Measurements from ENCODE around the gene CCL17. TPM values are rescaled to one million over a fixed set of nuclear protein-coding genes. Genes with fewer than 3 reads are reported as not detected.

The CCL17 gene
- total and polyA plus RNA-seq, 4 donors, result 3.1 to 39.3 (median 3.5) TPM; not detected in 1

- Histone ChIP-seq H3K4me3 (no peak overlapping the region), H3K4me1 (ENCODE audit: control insufficient read depth in 5 of 5, insufficient read depth in 5 of 5, low read length in 5 of 5) (peaks cover 0 to 15% (median 0%) of the 10 kb centered on the region in 5 donors), H3K9ac (ENCODE audit: insufficient read depth in 1 of 2, low read length in 2 of 2) (no peak overlapping the region), H3K9me3 (ENCODE audit: control insufficient read depth in 4 of 4, insufficient read depth in 3 of 4, low read length in 3 of 4) (no peaks in the 10 kb centered on the region), H3K27ac (ENCODE audit: low read depth in 1 of 2, low read length in 1 of 2) (no peak overlapping the region), H3K36me3 (ENCODE audit: control insufficient read depth in 4 of 4, insufficient read depth in 4 of 4, low read length in 4 of 4) (no peaks in the 10 kb centered on the region), H3K27me3 (ENCODE audit: control insufficient read depth in 3 of 3, insufficient read depth in 3 of 3, low read length in 2 of 3) (no peaks in the 10 kb centered on the region)
- WGBS, 2 donors, result 69 to 80% methylated on average over 14 of the region's 14 CpGs
- TF ChIP-seq CTCF (IDR thresholded peaks at IDR 0.05; ENCODE audit: control extremely low read depth, extremely low read depth), result no peak
- ATAC-seq (ENCODE audit: insufficient read depth, low FRiP score) (no peak), DNase-seq (no peak)
Measured at GRCh38 chr16:57409870-57410587, 5.5 kb downstream of the CCL17 start.

GRCh38 chr16:57411362-57411976 is 6.9 kb downstream of the CCL17 start:
- peaks cover 0 to 17% (median under 1%) of the 10 kb centered on the region in 5 donors for H3K4me1 ChIP-seq (ENCODE audit: control insufficient read depth in 5 of 5, insufficient read depth in 5 of 5, low read length in 5 of 5)
- TF ChIP-seq CTCF (IDR thresholded peaks at IDR 0.05; ENCODE audit: control extremely low read depth, extremely low read depth), result no peak
- DNase-seq (no peak), ATAC-seq (ENCODE audit: insufficient read depth, low FRiP score) (no peak)
- no peaks in the 10 kb centered on the region for H3K9me3 ChIP-seq (ENCODE audit: control insufficient read depth in 4 of 4, insufficient read depth in 3 of 4, low read length in 3 of 4)
- 70 to 76% methylated on average over 10 to 12 of the region's 12 CpGs for WGBS, 2 donors
- no peak overlapping the region for H3K9ac ChIP-seq (ENCODE audit: insufficient read depth in 1 of 2, low read length in 2 of 2)
- H3K4me3 ChIP-seq, result no peak overlapping the region
- no peaks in the 10 kb centered on the region for H3K36me3 ChIP-seq (ENCODE audit: control insufficient read depth in 4 of 4, insufficient read depth in 4 of 4, low read length in 4 of 4)
- no peak overlapping the region for H3K27ac ChIP-seq (ENCODE audit: low read depth in 1 of 2, low read length in 1 of 2)
- no peaks in the 10 kb centered on the region for H3K27me3 ChIP-seq (ENCODE audit: control insufficient read depth in 3 of 3, insufficient read depth in 3 of 3, low read length in 2 of 3)

GRCh38 chr16:57412584-57412983 is 8.0 kb downstream of the CCL17 start:
- H3K27ac ChIP-seq (ENCODE audit: low read depth in 1 of 2, low read length in 1 of 2), result no peak overlapping the region
- no peaks in the 10 kb centered on the region for H3K36me3 ChIP-seq (ENCODE audit: control insufficient read depth in 4 of 4, insufficient read depth in 4 of 4, low read length in 4 of 4)
- H3K9ac ChIP-seq (ENCODE audit: insufficient read depth in 1 of 2, low read length in 2 of 2), result no peak overlapping the region
- H3K4me1 ChIP-seq (ENCODE audit: control insufficient read depth in 5 of 5, insufficient read depth in 5 of 5, low read length in 5 of 5), result peaks cover 0 to 20% (median 5%) of the 10 kb centered on the region in 5 donors
- H3K27me3 ChIP-seq (ENCODE audit: control insufficient read depth in 3 of 3, insufficient read depth in 3 of 3, low read length in 2 of 3), result no peaks in the 10 kb centered on the region
- ATAC-seq (ENCODE audit: insufficient read depth, low FRiP score) (no peak), DNase-seq (no peak)
- 92 to 95% methylated on average over 9 of the region's 9 CpGs for WGBS, 2 donors
- no peaks in the 10 kb centered on the region for H3K9me3 ChIP-seq (ENCODE audit: control insufficient read depth in 4 of 4, insufficient read depth in 3 of 4, low read length in 3 of 4)
- no peak for TF ChIP-seq CTCF (IDR thresholded peaks at IDR 0.05; ENCODE audit: control extremely low read depth, extremely low read depth)
- no peak overlapping the region for H3K4me3 ChIP-seq

All from lung (tissue), 12 donors.